HepG2 (cell line): ENCODE measurements around the gene KCND1. TPM values are rescaled to one million over a fixed set of nuclear protein-coding genes. Genes with fewer than 3 reads are reported as not detected.

Experiments used
- ATAC-seq: fragments of 200-7000 bp; cut with Tn5 transposase; 3 replicates; pipeline ENCODE4 v1.9.1; 2020; ENCODE audit warnings: mild to moderate bottlenecking, moderate library complexity
- BruUV-seq: library from RNA; stranded (reverse); fragments of 400-500 nt; replicated peaks from 2 replicates; lab custom pipeline; 2021; lab: Mats Ljungman, UMichigan
- CTCF ChIA-PET: fragments of 300-600 bp; formaldehyde crosslinking; extraction: SDS; loops from one replicate; lab custom pipeline; 2021; ENCODE audit warnings: low total read pairs, inconsistent platforms, low intra/inter-chr PET ratio; lab: Yijun Ruan, JAX
- POLR2A ChIA-PET: fragments of 350-600 bp; sonication (Branson Sonifier 250); formaldehyde crosslinking; loops from one replicate; lab custom pipeline; 2020; ENCODE audit warnings: antibody characterized with exemption, inconsistent platforms; lab: Yijun Ruan, JAX
- DNase-seq: peaks from one replicate; pipeline ENCODE4 v3.0.0-alpha.2; 2015; ENCODE audit warnings: low spot score
- FAIRE-seq: peaks from 3 replicates; lab custom pipeline; 2011; peaks lifted over from hg19 to GRCh38; lab: Jason Lieb, UNC
- H2AFZ ChIP-seq: one replicate; pipeline ENCODE4 v1.6.1; 2011; ENCODE audit warnings: low read length, inconsistent platforms
- H3K27ac ChIP-seq: fragments of 300-600 bp; 3 replicates; pipeline ENCODE4 v1.8.0; 2011; ENCODE audit warnings: mixed run types, mild to moderate bottlenecking, mixed read lengths, low read length, inconsistent platforms; ENCODE audit not compliant: insufficient read depth; ENCODE audit errors: extremely low read length
- H3K27me3 ChIP-seq, 2 experiments: fragments of 200-600 bp in 1 of 2; 2 replicates in 1 of 2; 3 replicates in 1 of 2; pipeline versions ENCODE4 v1.6.0 to v1.8.0; 2011; ENCODE audit warnings: low read length in 2 of 2, mild to moderate bottlenecking in 2 of 2, moderate library complexity in 2 of 2, inconsistent platforms in 1 of 2; ENCODE audit not compliant: insufficient read depth in 2 of 2, control insufficient read depth in 1 of 2
- H3K36me3 ChIP-seq, 2 experiments: fragments of 200-600 bp in 1 of 2; replicated peaks in 1 of 2; 2 replicates in 1 of 2; 3 replicates in 1 of 2; pipeline versions ENCODE4 v1.5.1 to v1.8.0; 2011; ENCODE audit warnings: low read length in 2 of 2, inconsistent platforms in 1 of 2; ENCODE audit not compliant: insufficient read depth in 2 of 2, control insufficient read depth in 1 of 2
- H3K4me1 ChIP-seq: 2 replicates; pipeline ENCODE4 v1.5.1; 2012; ENCODE audit warnings: low read length, inconsistent platforms; ENCODE audit not compliant: insufficient read depth
- H3K4me2 ChIP-seq: 2 replicates; pipeline ENCODE4 v1.6.0; 2011; ENCODE audit warnings: low read depth, low read length, inconsistent platforms
- H3K4me3 ChIP-seq, 3 experiments: fragments of 200-600 bp in 1 of 3; sonication (generic), shearing (Covaris generic) in 1 of 3; replicated peaks in 1 of 3; 2 replicates each; pipeline ENCODE4 v1.5.1; 2011 to 2016; ENCODE audit warnings: low read length in 3 of 3, inconsistent platforms in 2 of 3, low read depth in 2 of 3, mild to moderate bottlenecking in 2 of 3, control low read depth in 1 of 3, mixed read lengths in 1 of 3; ENCODE audit not compliant: insufficient read depth in 1 of 3
- H3K79me2 ChIP-seq: one replicate; pipeline ENCODE4 v1.6.1; 2011; ENCODE audit warnings: low read length, inconsistent platforms; ENCODE audit not compliant: insufficient read depth
- H3K9ac ChIP-seq: 2 replicates; pipeline ENCODE4 v1.6.0; 2011; ENCODE audit warnings: mild to moderate bottlenecking, low read depth, low read length, inconsistent platforms; ENCODE audit not compliant: insufficient read depth
- H3K9me3 ChIP-seq: 2 replicates; pipeline ENCODE4 v1.5.1; 2012; ENCODE audit warnings: mild to moderate bottlenecking, low read length
- H4K20me1 ChIP-seq: 2 replicates; pipeline ENCODE4 v1.6.0; 2011; ENCODE audit warnings: inconsistent platforms, mild to moderate bottlenecking, low read length, moderate library complexity; ENCODE audit not compliant: insufficient read depth
- DZIP1 ChIP-seq: sonication (generic); formaldehyde crosslinking; IDR thresholded peaks from 2 replicates; pipeline ENCODE4 v1.5.0; 2020; ENCODE audit warnings: mild to moderate bottlenecking, missing genetic modification reagents
- E2F2 ChIP-seq: sonication (generic); formaldehyde crosslinking; IDR thresholded peaks from 2 replicates; pipeline ENCODE4 v1.4.0; 2020; ENCODE audit warnings: missing genetic modification reagents, borderline replicate concordance
- KLF12 ChIP-seq: sonication (generic); formaldehyde crosslinking; IDR thresholded peaks from 2 replicates; pipeline ENCODE4 v1.4.0; 2020; ENCODE audit warnings: missing genetic modification reagents, borderline replicate concordance
- KMT2B ChIP-seq: IDR thresholded peaks from 2 replicates; pipeline ENCODE4 v1.6.1; 2016; ENCODE audit warnings: missing genetic modification reagents, missing compliant biosample characterization
- MTF2 ChIP-seq: sonication (generic); formaldehyde crosslinking; IDR thresholded peaks from 2 replicates; pipeline ENCODE4 v1.5.0; 2020; ENCODE audit warnings: missing genetic modification reagents, borderline replicate concordance
- NFRKB ChIP-seq: fragments of 450-650 bp; IDR thresholded peaks from 2 replicates; pipeline ENCODE4 v1.6.1; 2017
- SIX1 ChIP-seq: sonication (generic); formaldehyde crosslinking; IDR thresholded peaks from 2 replicates; pipeline ENCODE4 v1.4.0; 2020; ENCODE audit warnings: missing genetic modification reagents, borderline replicate concordance
- ZMAT3 ChIP-seq: sonication (generic); formaldehyde crosslinking; conservative IDR thresholded peaks from 2 replicates; pipeline ENCODE4 v1.7.0; 2021; ENCODE audit warnings: missing genetic modification reagents
- ZMYM2 ChIP-seq: sonication (generic); formaldehyde crosslinking; IDR thresholded peaks from 2 replicates; pipeline ENCODE4 v1.8.0; 2022; ENCODE audit warnings: mild to moderate bottlenecking, missing genetic modification reagents
- ZNF446 ChIP-seq: sonication (generic); formaldehyde crosslinking; IDR thresholded peaks from 2 replicates; pipeline ENCODE4 v1.5.0; 2020; ENCODE audit warnings: mild to moderate bottlenecking, missing genetic modification reagents
- ZNF460 ChIP-seq: sonication (generic); formaldehyde crosslinking; IDR thresholded peaks from 2 replicates; pipeline ENCODE4 v1.5.1; 2020; ENCODE audit warnings: missing genetic modification reagents, mild to moderate bottlenecking, borderline replicate concordance
- ZNF577 ChIP-seq: sonication (generic); formaldehyde crosslinking; IDR thresholded peaks from 2 replicates; pipeline ENCODE4 v1.4.0; 2020; ENCODE audit warnings: mild to moderate bottlenecking, low read depth, missing genetic modification reagents, borderline replicate concordance
- ZUFSP ChIP-seq: sonication (generic); formaldehyde crosslinking; IDR thresholded peaks from 2 replicates; pipeline ENCODE4 v1.9.0; 2021; ENCODE audit warnings: missing genetic modification reagents, mild to moderate bottlenecking, borderline replicate concordance
- WGBS: methylation state at CpG from one replicate; pipeline ENCODE4 v1.1.6; 2017; ENCODE audit warnings: low lambda C conversion rate; 5-methylcytosine and 5-hydroxymethylcytosine counted together
- in situ Hi-C: cut with HindIII; loops from 2 replicates; pipeline ENCODE4 v1.10.0; 2017; ENCODE audit warnings: low pct_unique_long_range_greater_than_20kb; ENCODE audit not compliant: extremely low pct_ligation_motif_present
- intact Hi-C: fragments of 100-400 bp; cut with micrococcal nuclease; formaldehyde crosslinking; loops from one replicate; pipeline ENCODE4 v1.10.0; 2022; ENCODE audit not compliant: unreplicated experiment
- polyA plus RNA-seq, 8 experiments: library from polyadenylated mRNA; depleted of rRNA in 3 of 8; stranded (reverse) in 7 of 8; unstranded in 1 of 8; fragments of >200 nt; fragmentation: Illumina TruSeq in 4 of 8; extraction: Trizol in 4 of 8; gene quantifications; 2 replicates each; pipeline versions ENCODE4 v1.2.1 to v1.2.3, GENCODE V29; 2011 to 2016; ENCODE audit warnings: low read depth in 4 of 8, missing spikeins in 1 of 8, mixed read lengths in 1 of 8; ENCODE audit not compliant: insufficient read depth in 1 of 8
- total RNA-seq, 5 experiments: library from RNA; depleted of rRNA; stranded (reverse); fragments of >200 nt; fragmentation: Illumina TruSeq; extraction: Trizol; gene quantifications; 2 replicates each; pipeline ENCODE4 v1.2.3, GENCODE V29; 2016; ENCODE audit warnings: low read depth in 1 of 5
- TF ChIP-seq, protein P1 (sequence below): sonication (generic); formaldehyde crosslinking; IDR thresholded peaks from 2 replicates; pipeline ENCODE4 v1.9.0; 2022; ENCODE audit warnings: low read depth, missing genetic modification reagents
- TF ChIP-seq, protein P2 (sequence below): sonication (generic); formaldehyde crosslinking; IDR thresholded peaks from 2 replicates; pipeline ENCODE4 v1.9.0; 2021; ENCODE audit warnings: missing genetic modification reagents, borderline replicate concordance

KCND1 gene
- total and polyA plus RNA-seq, 2 of the 13 experiments (the other 11 are each of a cell fraction or from before 2014, with no cell fraction given), result 0.07 to 0.30 TPM

- Histone ChIP-seq H3K4me3 (no peak overlapping the region), H3K4me2 (peak overlapping the region; percentile 32; the same call in 1 of the 2 replicates), H3K79me2 (peaks cover 7% of the 10 kb centered on the region), H3K4me1 (peaks cover 18% of the 10 kb centered on the region), H4K20me1 (no peaks in the 10 kb centered on the region), H3K27ac (no peak overlapping the region), H3K9me3 (no peaks in the 10 kb centered on the region), H3K9ac (no peak overlapping the region), H3K27me3 (no peaks in the 10 kb centered on the region), H2AFZ (no peak overlapping the region), H3K36me3 (peaks cover under 1 to 1% of the 10 kb centered on the region in 2 experiments; a peak in 1 of 5 replicates)
- no peak for ATAC-seq
- DNase-seq, result peak; percentile 9
- no TSS peak for BruUV-seq
- in situ Hi-C loops (no loop called here), intact Hi-C loops (no loop called here)
- 53% methylated on average over 5 of the region's 5 CpGs for WGBS
- no peak for FAIRE-seq
- POLR2A ChIA-PET, result no interaction called here
- CTCF ChIA-PET, result no interaction called here
- TF ChIP-seq MTF2 (CRISPR knock-in tag) (no peak), NFRKB (no peak), ZMYM2 (CRISPR knock-in tag) (no peak), KLF12 (CRISPR knock-in tag) (no peak), E2F2 (no peak), ZUFSP (CRISPR knock-in tag) (no peak), DZIP1 (CRISPR knock-in tag) (no peak), SIX1 (no peak), ZNF446 (CRISPR knock-in tag) (no peak), ZNF577 (CRISPR knock-in tag) (no peak), KMT2B (CRISPR knock-in tag) (no peak), ZNF460 (CRISPR knock-in tag) (no peak), ZMAT3 (CRISPR knock-in tag) (no peak)
- TF ChIP-seq, protein P1, sequence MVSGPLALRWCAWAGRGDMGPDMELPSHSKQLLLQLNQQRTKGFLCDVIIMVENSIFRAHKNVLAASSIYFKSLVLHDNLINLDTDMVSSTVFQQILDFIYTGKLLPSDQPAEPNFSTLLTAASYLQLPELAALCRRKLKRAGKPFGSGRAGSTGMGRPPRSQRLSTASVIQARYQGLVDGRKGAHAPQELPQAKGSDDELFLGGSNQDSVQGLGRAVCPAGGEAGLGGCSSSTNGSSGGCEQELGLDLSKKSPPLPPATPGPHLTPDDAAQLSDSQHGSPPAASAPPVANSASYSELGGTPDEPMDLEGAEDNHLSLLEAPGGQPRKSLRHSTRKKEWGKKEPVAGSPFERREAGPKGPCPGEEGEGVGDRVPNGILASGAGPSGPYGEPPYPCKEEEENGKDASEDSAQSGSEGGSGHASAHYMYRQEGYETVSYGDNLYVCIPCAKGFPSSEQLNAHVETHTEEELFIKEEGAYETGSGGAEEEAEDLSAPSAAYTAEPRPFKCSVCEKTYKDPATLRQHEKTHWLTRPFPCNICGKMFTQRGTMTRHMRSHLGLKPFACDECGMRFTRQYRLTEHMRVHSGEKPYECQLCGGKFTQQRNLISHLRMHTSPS (CRISPR knock-in tag), result no peak
- TF ChIP-seq, protein P2, sequence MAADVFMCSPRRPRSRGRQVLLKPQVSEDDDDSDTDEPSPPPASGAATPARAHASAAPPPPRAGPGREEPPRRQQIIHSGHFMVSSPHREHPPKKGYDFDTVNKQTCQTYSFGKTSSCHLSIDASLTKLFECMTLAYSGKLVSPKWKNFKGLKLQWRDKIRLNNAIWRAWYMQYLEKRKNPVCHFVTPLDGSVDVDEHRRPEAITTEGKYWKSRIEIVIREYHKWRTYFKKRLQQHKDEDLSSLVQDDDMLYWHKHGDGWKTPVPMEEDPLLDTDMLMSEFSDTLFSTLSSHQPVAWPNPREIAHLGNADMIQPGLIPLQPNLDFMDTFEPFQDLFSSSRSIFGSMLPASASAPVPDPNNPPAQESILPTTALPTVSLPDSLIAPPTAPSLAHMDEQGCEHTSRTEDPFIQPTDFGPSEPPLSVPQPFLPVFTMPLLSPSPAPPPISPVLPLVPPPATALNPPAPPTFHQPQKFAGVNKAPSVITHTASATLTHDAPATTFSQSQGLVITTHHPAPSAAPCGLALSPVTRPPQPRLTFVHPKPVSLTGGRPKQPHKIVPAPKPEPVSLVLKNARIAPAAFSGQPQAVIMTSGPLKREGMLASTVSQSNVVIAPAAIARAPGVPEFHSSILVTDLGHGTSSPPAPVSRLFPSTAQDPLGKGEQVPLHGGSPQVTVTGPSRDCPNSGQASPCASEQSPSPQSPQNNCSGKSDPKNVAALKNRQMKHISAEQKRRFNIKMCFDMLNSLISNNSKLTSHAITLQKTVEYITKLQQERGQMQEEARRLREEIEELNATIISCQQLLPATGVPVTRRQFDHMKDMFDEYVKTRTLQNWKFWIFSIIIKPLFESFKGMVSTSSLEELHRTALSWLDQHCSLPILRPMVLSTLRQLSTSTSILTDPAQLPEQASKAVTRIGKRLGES, result no peak
Measured at GRCh38 chrX:49003696-49004095, 32.1 kb upstream of the KCND1 start.
